ENCODE results near the gene STRN4.

Gene STRN4

GRCh38 chr19:46741447-46741846, 4.8 kb downstream of the STRN4 start:
- no peak overlapping the region for H2BK12ac ChIP-seq (ENCODE audit: low read length in 2 of 2)
- no peak overlapping the region for H4K91ac ChIP-seq (ENCODE audit: low read length)
- H2BK5ac ChIP-seq (ENCODE audit: low read depth, low read length, poor library complexity, severe bottlenecking), result no peak overlapping the region
- no peak overlapping the region for H3K27ac ChIP-seq (ENCODE audit: low read length, poor library complexity, severe bottlenecking)
- no peak overlapping the region for H2AFZ ChIP-seq (ENCODE audit: low read depth, low read length)
- no peak overlapping the region for H3K9ac ChIP-seq (ENCODE audit: low read length)
- peaks cover 26% of the 10 kb centered on the region for H3K4me1 ChIP-seq (ENCODE audit: control insufficient read depth, insufficient read depth, low read depth, low read length)
- DNase-seq, result no peak
- no peaks in the 10 kb centered on the region for H3K9me3 ChIP-seq (ENCODE audit: control insufficient read depth, low read length)
- H4K8ac ChIP-seq (ENCODE audit: low read length), result no peak overlapping the region
- no peak overlapping the region for H3K18ac ChIP-seq (ENCODE audit: low read depth in 1 of 2, low read length in 2 of 2)
- H3K4me2 ChIP-seq (ENCODE audit: low read length, poor library complexity, severe bottlenecking), result no peak overlapping the region
- H3K4me3 ChIP-seq (ENCODE audit: insufficient read depth in 1 of 2, low read depth in 1 of 2, low read length in 2 of 2), result no peak overlapping the region
- no peaks in the 10 kb centered on the region for H3K27me3 ChIP-seq (ENCODE audit: control insufficient read depth in 1 of 2, insufficient read depth in 1 of 2, low read length in 2 of 2)
- peaks cover 26 to 48% of the 10 kb centered on the region in 2 experiments for H3K36me3 ChIP-seq (ENCODE audit: control insufficient read depth in 1 of 2, insufficient read depth in 2 of 2, low read depth in 1 of 2, low read length in 2 of 2)
- H2AK5ac ChIP-seq (ENCODE audit: low read length, severe bottlenecking), result no peak overlapping the region
- no peak overlapping the region for H2BK120ac ChIP-seq (ENCODE audit: low read depth, low read length)
- H3K14ac ChIP-seq (ENCODE audit: low read length in 2 of 2), result no peak overlapping the region
- no peak overlapping the region for H3K4ac ChIP-seq (ENCODE audit: low read depth in 1 of 2, low read length in 2 of 2)
- H3K79me1 ChIP-seq (replicated peaks; ENCODE audit: low read length, poor library complexity, severe bottlenecking), result peaks cover 17% of the 10 kb centered on the region
- peak overlapping the region in 1 of 2 experiments; percentile 77 for H3K23ac ChIP-seq (ENCODE audit: low read length in 2 of 2)
- WGBS, result 87% methylated on average over 17 of the region's 17 CpGs
- no peak overlapping the region for H2BK15ac ChIP-seq (ENCODE audit: low read depth, poor library complexity, severe bottlenecking)

- WGBS, result 93% methylated on average over 14 of the region's 14 CpGs
- Histone ChIP-seq H4K8ac (ENCODE audit: low read length) (no peak overlapping the region), H3K18ac (ENCODE audit: low read depth in 1 of 2, low read length in 2 of 2) (peak overlapping the region in 1 of 2 experiments; percentile 34), H3K4ac (ENCODE audit: low read depth in 1 of 2, low read length in 2 of 2) (no peak overlapping the region), H3K9me3 (ENCODE audit: control insufficient read depth, low read length) (no peaks in the 10 kb centered on the region), H3K23ac (ENCODE audit: low read length in 2 of 2) (no peak overlapping the region), H3K4me1 (ENCODE audit: control insufficient read depth, insufficient read depth, low read depth, low read length) (peaks cover 19% of the 10 kb centered on the region), H2AK5ac (ENCODE audit: low read length, severe bottlenecking) (no peak overlapping the region), H3K14ac (ENCODE audit: low read length in 2 of 2) (no peak overlapping the region), H2BK12ac (ENCODE audit: low read length in 2 of 2) (no peak overlapping the region), H2AFZ (ENCODE audit: low read depth, low read length) (no peak overlapping the region), H3K27me3 (ENCODE audit: control insufficient read depth in 1 of 2, insufficient read depth in 1 of 2, low read length in 2 of 2) (no peaks in the 10 kb centered on the region), H2BK5ac (ENCODE audit: low read depth, low read length, poor library complexity, severe bottlenecking) (no peak overlapping the region), H3K36me3 (ENCODE audit: control insufficient read depth in 1 of 2, insufficient read depth in 2 of 2, low read depth in 1 of 2, low read length in 2 of 2) (peaks cover 31 to 50% of the 10 kb centered on the region in 2 experiments), H2BK15ac (ENCODE audit: low read depth, poor library complexity, severe bottlenecking) (no peak overlapping the region), H3K9ac (ENCODE audit: low read length) (peak overlapping the region; percentile 21), H3K79me1 (replicated peaks; ENCODE audit: low read length, poor library complexity, severe bottlenecking) (peaks cover 17% of the 10 kb centered on the region), H2BK120ac (ENCODE audit: low read depth, low read length) (no peak overlapping the region), H3K4me2 (ENCODE audit: low read length, poor library complexity, severe bottlenecking) (no peak overlapping the region), H3K4me3 (ENCODE audit: insufficient read depth in 1 of 2, low read depth in 1 of 2, low read length in 2 of 2) (no peak overlapping the region), H3K27ac (ENCODE audit: low read length, poor library complexity, severe bottlenecking) (no peak overlapping the region), H4K91ac (ENCODE audit: low read length) (no peak overlapping the region)
- DNase-seq, result no peak
Observed at GRCh38 chr19:46739290-46739771, 6.9 kb downstream of the STRN4 start.

- no peak overlapping the region for H3K27ac ChIP-seq (ENCODE audit: low read length, poor library complexity, severe bottlenecking)
- no peak overlapping the region for H3K4ac ChIP-seq (ENCODE audit: low read depth in 1 of 2, low read length in 2 of 2)
- no peak overlapping the region for H2BK5ac ChIP-seq (ENCODE audit: low read depth, low read length, poor library complexity, severe bottlenecking)
- no peaks in the 10 kb centered on the region for H3K9me3 ChIP-seq (ENCODE audit: control insufficient read depth, low read length)
- no peak overlapping the region for H4K8ac ChIP-seq (ENCODE audit: low read length)
- no peak overlapping the region for H2AFZ ChIP-seq (ENCODE audit: low read depth, low read length)
- 91% methylated on average over 19 of the region's 19 CpGs for whole genome bisulfite sequencing
- no peak overlapping the region for H2BK120ac ChIP-seq (ENCODE audit: low read depth, low read length)
- H4K91ac ChIP-seq (ENCODE audit: low read length), result no peak overlapping the region
- no peak overlapping the region for H2AK5ac ChIP-seq (ENCODE audit: low read length, severe bottlenecking)
- H3K14ac ChIP-seq (ENCODE audit: low read length in 2 of 2), result no peak overlapping the region
- no peak overlapping the region for H3K23ac ChIP-seq (ENCODE audit: low read length in 2 of 2)
- no peak for DNase-seq
- H3K79me1 ChIP-seq (replicated peaks; ENCODE audit: low read length, poor library complexity, severe bottlenecking), result peaks cover 18% of the 10 kb centered on the region
- H2BK15ac ChIP-seq (ENCODE audit: low read depth, poor library complexity, severe bottlenecking), result no peak overlapping the region
- peaks cover 47 to 59% of the 10 kb centered on the region in 2 experiments for H3K36me3 ChIP-seq (ENCODE audit: control insufficient read depth in 1 of 2, insufficient read depth in 2 of 2, low read depth in 1 of 2, low read length in 2 of 2)
- no peak overlapping the region for H3K4me3 ChIP-seq (ENCODE audit: insufficient read depth in 1 of 2, low read depth in 1 of 2, low read length in 2 of 2)
- no peak overlapping the region for H3K9ac ChIP-seq (ENCODE audit: low read length)
- no peaks in the 10 kb centered on the region for H3K27me3 ChIP-seq (ENCODE audit: control insufficient read depth in 1 of 2, insufficient read depth in 1 of 2, low read length in 2 of 2)
- H3K18ac ChIP-seq (ENCODE audit: low read depth in 1 of 2, low read length in 2 of 2), result no peak overlapping the region
- no peak overlapping the region for H3K4me2 ChIP-seq (ENCODE audit: low read length, poor library complexity, severe bottlenecking)
- peaks cover 26% of the 10 kb centered on the region for H3K4me1 ChIP-seq (ENCODE audit: control insufficient read depth, insufficient read depth, low read depth, low read length)
- H2BK12ac ChIP-seq (ENCODE audit: low read length in 2 of 2), result no peak overlapping the region
Observed at GRCh38 chr19:46737761-46738171, 8.5 kb downstream of the STRN4 start.

GRCh38 chr19:46737298-46737654, 9.0 kb downstream of the STRN4 start:
- Histone ChIP-seq H3K4ac (ENCODE audit: low read depth in 1 of 2, low read length in 2 of 2) (no peak overlapping the region), H4K8ac (ENCODE audit: low read length) (no peak overlapping the region), H3K79me1 (replicated peaks; ENCODE audit: low read length, poor library complexity, severe bottlenecking) (peaks cover 18% of the 10 kb centered on the region), H2AK5ac (ENCODE audit: low read length, severe bottlenecking) (no peak overlapping the region), H3K36me3 (ENCODE audit: control insufficient read depth in 1 of 2, insufficient read depth in 2 of 2, low read depth in 1 of 2, low read length in 2 of 2) (peaks cover 51 to 64% of the 10 kb centered on the region in 2 experiments), H4K91ac (ENCODE audit: low read length) (no peak overlapping the region), H3K23ac (ENCODE audit: low read length in 2 of 2) (no peak overlapping the region), H2AFZ (ENCODE audit: low read depth, low read length) (no peak overlapping the region), H3K14ac (ENCODE audit: low read length in 2 of 2) (no peak overlapping the region), H3K9ac (ENCODE audit: low read length) (peak overlapping the region; percentile 36), H3K9me3 (ENCODE audit: control insufficient read depth, low read length) (no peaks in the 10 kb centered on the region), H3K4me2 (ENCODE audit: low read length, poor library complexity, severe bottlenecking) (no peak overlapping the region), H2BK120ac (ENCODE audit: low read depth, low read length) (no peak overlapping the region), H3K18ac (ENCODE audit: low read depth in 1 of 2, low read length in 2 of 2) (no peak overlapping the region), H2BK15ac (ENCODE audit: low read depth, poor library complexity, severe bottlenecking) (no peak overlapping the region), H2BK12ac (ENCODE audit: low read length in 2 of 2) (no peak overlapping the region), H3K27ac (ENCODE audit: low read length, poor library complexity, severe bottlenecking) (no peak overlapping the region), H3K4me3 (ENCODE audit: insufficient read depth in 1 of 2, low read depth in 1 of 2, low read length in 2 of 2) (no peak overlapping the region), H3K4me1 (ENCODE audit: control insufficient read depth, insufficient read depth, low read depth, low read length) (peaks cover 31% of the 10 kb centered on the region), H3K27me3 (ENCODE audit: control insufficient read depth in 1 of 2, insufficient read depth in 1 of 2, low read length in 2 of 2) (no peaks in the 10 kb centered on the region), H2BK5ac (ENCODE audit: low read depth, low read length, poor library complexity, severe bottlenecking) (no peak overlapping the region)
- 90% methylated on average over 7 of the region's 7 CpGs for WGBS
- no peak for DNase-seq
